Caco-2 (cell line): ENCODE results near the gene ESR2. TPM values are rescaled to one million over a fixed set of nuclear protein-coding genes. Genes with fewer than 3 reads are reported as not detected.

Experiments
- BruUV-seq: library from RNA; stranded (reverse); fragments of 400-500 nt; replicated peaks from 2 replicates; lab custom pipeline; 2021; lab: Mats Ljungman, UMichigan
- CTCF ChIA-PET: fragments of 300-600 bp; sonication (Branson Sonifier 250); formaldehyde crosslinking; loops from one replicate; lab custom pipeline; 2022; ENCODE audit warnings: antibody characterized with exemption; lab: Charles Lee
- POLR2A ChIA-PET: fragments of 300-600 bp; sonication (Branson Sonifier 250); formaldehyde crosslinking; loops from one replicate; lab custom pipeline; 2022; ENCODE audit warnings: antibody characterized with exemption; lab: Charles Lee
- DNase-seq, 2 experiments: peaks; one replicate each; pipeline versions ENCODE4 v3.0.0 to v3.0.0-alpha.2; 2020 to 2022
- H3K27me3 ChIP-seq: replicated peaks from 2 replicates; pipeline ENCODE4 v1.6.0; 2011; ENCODE audit warnings: low read length; ENCODE audit not compliant: control insufficient read depth, insufficient read depth
- H3K36me3 ChIP-seq: 2 replicates; pipeline ENCODE4 v1.5.1; 2011; ENCODE audit warnings: low read length; ENCODE audit not compliant: control insufficient read depth, insufficient read depth
- H3K4me1 ChIP-seq: fragments of 250-450 bp; sonication (Bioruptor Pico); 2 replicates; pipeline ENCODE4 v1.5.1; 2020; ENCODE audit warnings: mild to moderate bottlenecking
- H3K4me3 ChIP-seq: 2 replicates; pipeline ENCODE4 v1.5.1; 2011; ENCODE audit warnings: low read depth, mild to moderate bottlenecking, control low read depth, low read length
- H3K9me3 ChIP-seq: fragments of 250-450 bp; sonication (Bioruptor Pico); 2 replicates; pipeline ENCODE4 v1.5.1; 2020; ENCODE audit warnings: mild to moderate bottlenecking, moderate library complexity
- H3K27ac Mint-ChIP-seq: one replicate; pipeline ENCODE4 v1.8.0; 2022; ENCODE audit warnings: mixed read lengths; ENCODE audit not compliant: unreplicated experiment
- H3K27me3 Mint-ChIP-seq: one replicate; pipeline ENCODE4 v1.8.0; 2022; ENCODE audit warnings: mixed read lengths; ENCODE audit not compliant: insufficient read depth, unreplicated experiment
- H3K36me3 Mint-ChIP-seq: one replicate; pipeline ENCODE4 v1.8.0; 2022; ENCODE audit warnings: mild to moderate bottlenecking, mixed read lengths; ENCODE audit not compliant: insufficient read depth, unreplicated experiment
- H3K4me1 Mint-ChIP-seq: one replicate; pipeline ENCODE4 v1.8.0; 2022; ENCODE audit warnings: low read depth, mixed read lengths; ENCODE audit not compliant: unreplicated experiment
- H3K4me3 Mint-ChIP-seq: one replicate; pipeline ENCODE4 v1.8.0; 2022; ENCODE audit warnings: mild to moderate bottlenecking, moderate library complexity, mixed read lengths; ENCODE audit not compliant: unreplicated experiment
- H3K9me3 Mint-ChIP-seq: one replicate; pipeline ENCODE4 v1.8.0; 2022; ENCODE audit warnings: mixed read lengths; ENCODE audit not compliant: unreplicated experiment
- intact Hi-C: fragments of 100-400 bp; cut with micrococcal nuclease; formaldehyde crosslinking; loops from one replicate; pipeline ENCODE4 v1.10.0; 2022; ENCODE audit not compliant: unreplicated experiment
- total RNA-seq: library from RNA; stranded (reverse); gene quantifications from 2 replicates; pipeline ENCODE4 v1.2.3, GENCODE V29; 2022
- TF ChIP-seq, protein P1 (sequence below), 2 experiments: fragments of 200-600 bp in 1 of 2; IDR thresholded peaks; 1 replicate in 1 of 2; 2 replicates in 1 of 2; pipeline versions ENCODE4 v1.5.1 to v1.8.0; 2011 to 2022; ENCODE audit warnings: antibody characterized with exemption in 1 of 2, control low read depth in 1 of 2, inconsistent platforms in 1 of 2, low read depth in 1 of 2, low read length in 1 of 2, mild to moderate bottlenecking in 1 of 2, moderate library complexity in 1 of 2; ENCODE audit not compliant: insufficient read depth in 1 of 2, severe bottlenecking in 1 of 2, unreplicated experiment in 1 of 2

The ESR2 gene
- total RNA-seq, 1 experiment from 2014 or later: 0.23 TPM

DNA sequence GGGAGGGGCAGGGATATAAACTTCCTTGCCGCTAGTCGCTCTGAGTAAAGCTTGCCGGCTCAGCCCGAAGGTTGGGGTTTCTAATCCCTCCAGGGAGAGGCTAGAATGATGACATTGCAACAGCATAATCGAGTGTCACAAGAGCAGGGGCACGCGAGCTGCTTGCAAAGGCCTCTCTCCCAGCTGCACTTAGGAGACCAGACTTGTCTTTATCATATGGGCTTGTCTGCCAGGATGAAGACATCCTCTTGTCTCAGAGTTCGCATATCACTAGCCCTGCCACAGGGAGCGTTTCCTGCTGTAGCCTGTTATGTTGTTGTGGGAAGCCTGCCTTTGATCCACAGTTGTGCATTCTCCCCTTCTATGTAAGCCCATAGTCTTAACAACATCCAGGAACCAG is 180.0 kb downstream of the ESR2 start:
- no peak overlapping the region for H3K27ac Mint-ChIP-seq
- H3K4me3 ChIP-seq: no peak overlapping the region
- no peaks in the 10 kb centered on the region for H3K27me3 Mint-ChIP-seq
- peaks cover 5% of the 10 kb centered on the region for H3K36me3 Mint-ChIP-seq
- no peaks in the 10 kb centered on the region for H3K9me3 ChIP-seq
- no peak for DNase-seq
- H3K4me1 ChIP-seq: peaks cover 3% of the 10 kb centered on the region; the same call in 1 of the 2 replicates
- H3K4me1 Mint-ChIP-seq: no peaks in the 10 kb centered on the region
- H3K9me3 Mint-ChIP-seq: no peaks in the 10 kb centered on the region
- no peak overlapping the region for H3K4me3 Mint-ChIP-seq
- H3K27me3 ChIP-seq: no peaks in the 10 kb centered on the region
- TF ChIP-seq, protein P1, sequence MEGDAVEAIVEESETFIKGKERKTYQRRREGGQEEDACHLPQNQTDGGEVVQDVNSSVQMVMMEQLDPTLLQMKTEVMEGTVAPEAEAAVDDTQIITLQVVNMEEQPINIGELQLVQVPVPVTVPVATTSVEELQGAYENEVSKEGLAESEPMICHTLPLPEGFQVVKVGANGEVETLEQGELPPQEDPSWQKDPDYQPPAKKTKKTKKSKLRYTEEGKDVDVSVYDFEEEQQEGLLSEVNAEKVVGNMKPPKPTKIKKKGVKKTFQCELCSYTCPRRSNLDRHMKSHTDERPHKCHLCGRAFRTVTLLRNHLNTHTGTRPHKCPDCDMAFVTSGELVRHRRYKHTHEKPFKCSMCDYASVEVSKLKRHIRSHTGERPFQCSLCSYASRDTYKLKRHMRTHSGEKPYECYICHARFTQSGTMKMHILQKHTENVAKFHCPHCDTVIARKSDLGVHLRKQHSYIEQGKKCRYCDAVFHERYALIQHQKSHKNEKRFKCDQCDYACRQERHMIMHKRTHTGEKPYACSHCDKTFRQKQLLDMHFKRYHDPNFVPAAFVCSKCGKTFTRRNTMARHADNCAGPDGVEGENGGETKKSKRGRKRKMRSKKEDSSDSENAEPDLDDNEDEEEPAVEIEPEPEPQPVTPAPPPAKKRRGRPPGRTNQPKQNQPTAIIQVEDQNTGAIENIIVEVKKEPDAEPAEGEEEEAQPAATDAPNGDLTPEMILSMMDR (IDR thresholded peaks at IDR 0.05; ENCODE audit: insufficient read depth in 1 of 2, low read depth in 1 of 2, low read length in 1 of 2, severe bottlenecking in 1 of 2, unreplicated experiment in 1 of 2): no peak
- CTCF ChIA-PET: interaction anchor here (1.0 kb wide), 1 partner anchor 189 kb away, joined by 3 read pairs; no protein-coding TSS in a partner anchor
- POLR2A ChIA-PET: no interaction called here
- H3K36me3 ChIP-seq: peaks cover 2% of the 10 kb centered on the region; the same call in 1 of the 2 replicates
- no TSS peak for BruUV-seq
- intact Hi-C loops: no loop called here

DNA sequence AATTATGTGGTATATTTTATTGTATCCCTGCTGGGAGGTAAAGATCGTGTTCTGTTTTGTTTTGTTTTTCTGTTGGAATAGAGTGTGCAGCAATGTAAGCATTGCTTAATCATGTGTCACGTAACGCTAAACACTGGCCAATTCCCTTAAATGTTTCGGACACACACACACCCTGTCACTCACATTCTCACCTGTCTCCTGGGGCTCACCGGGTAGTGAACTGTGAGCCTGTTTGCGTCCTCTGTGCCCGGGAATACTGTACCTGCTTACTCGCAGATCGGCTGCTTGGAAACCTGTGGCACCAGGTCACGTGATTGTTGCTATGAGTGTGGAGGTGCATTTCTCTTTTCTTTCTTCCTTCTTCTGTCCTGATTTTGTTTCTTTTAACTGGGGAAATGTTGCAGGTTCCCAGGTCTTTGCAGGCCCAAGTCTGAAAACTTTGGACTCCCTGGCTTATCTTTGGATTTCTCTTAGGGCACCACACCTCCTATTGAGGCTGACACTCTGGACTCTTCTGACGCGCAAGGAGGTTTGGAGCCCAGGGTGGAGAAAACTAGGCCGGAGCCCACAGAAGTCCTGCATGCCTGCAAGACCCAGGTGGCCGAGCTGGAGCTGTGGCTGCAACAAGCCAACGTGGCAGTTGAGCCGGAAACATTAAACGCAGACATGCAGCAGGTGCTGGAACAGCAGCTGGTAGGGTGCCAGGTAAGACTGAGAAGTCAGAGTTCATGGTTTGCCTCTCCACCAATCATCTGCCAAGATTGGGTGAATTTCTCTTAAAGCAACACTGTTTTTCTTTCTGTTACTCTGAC is 181.1 kb downstream of the ESR2 start:
- Histone ChIP-seq H3K4me1 (no peaks in the 10 kb centered on the region; the same call in 1 of the 2 replicates), H3K4me3 (no peak overlapping the region), H3K27me3 (no peaks in the 10 kb centered on the region), H3K36me3 (peaks cover 2% of the 10 kb centered on the region; the same call in 1 of the 2 replicates), H3K9me3 (no peaks in the 10 kb centered on the region)
- Mint-ChIP-seq H3K9me3 (no peaks in the 10 kb centered on the region), H3K36me3 (peaks cover 5% of the 10 kb centered on the region), H3K27me3 (no peaks in the 10 kb centered on the region), H3K27ac (no peak overlapping the region), H3K4me3 (no peak overlapping the region), H3K4me1 (no peaks in the 10 kb centered on the region)
- BruUV-seq: no TSS peak
- intact Hi-C loops: no loop called here
- no peak for DNase-seq
- TF ChIP-seq, protein P1 (IDR thresholded peaks at IDR 0.05; ENCODE audit: insufficient read depth in 1 of 2, low read depth in 1 of 2, low read length in 1 of 2, severe bottlenecking in 1 of 2, unreplicated experiment in 1 of 2): no peak
- ChIA-PET CTCF (no interaction called here), POLR2A (no interaction called here)

DNA sequence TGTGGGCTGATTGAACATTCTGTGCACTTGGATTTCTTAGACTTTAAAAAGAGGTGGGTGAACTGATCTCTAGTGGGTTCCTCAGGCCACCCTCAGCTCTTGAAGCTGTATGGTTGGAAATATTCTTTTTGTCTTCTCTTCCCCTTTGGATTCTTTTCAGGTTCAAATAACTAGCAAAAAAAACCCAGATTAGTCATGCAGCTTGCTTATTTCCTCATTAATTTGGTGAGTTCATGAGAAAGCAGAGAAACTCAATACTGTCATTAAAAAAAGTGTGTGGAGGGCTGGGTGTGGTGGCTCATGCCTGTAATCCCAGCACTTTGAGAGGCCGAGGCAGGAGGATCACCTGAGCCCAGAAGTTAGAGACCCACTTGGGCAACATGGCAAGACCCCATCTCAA is 183.4 kb downstream of the ESR2 start:
- Histone ChIP-seq H3K27me3 (no peaks in the 10 kb centered on the region), H3K36me3 (peaks cover 2% of the 10 kb centered on the region; the same call in 1 of the 2 replicates), H3K9me3 (no peaks in the 10 kb centered on the region), H3K4me3 (no peak overlapping the region), H3K4me1 (no peaks in the 10 kb centered on the region; the same call in 1 of the 2 replicates)
- intact Hi-C loops: no loop called here
- Mint-ChIP-seq H3K27ac (no peak overlapping the region), H3K4me1 (no peaks in the 10 kb centered on the region), H3K36me3 (peaks cover 5% of the 10 kb centered on the region), H3K9me3 (no peaks in the 10 kb centered on the region), H3K27me3 (no peaks in the 10 kb centered on the region), H3K4me3 (no peak overlapping the region)
- CTCF ChIA-PET: no interaction called here
- no TSS peak for BruUV-seq
- POLR2A ChIA-PET: no interaction called here
- DNase-seq: no peak
- TF ChIP-seq, protein P1 (IDR thresholded peaks at IDR 0.05; ENCODE audit: insufficient read depth in 1 of 2, low read depth in 1 of 2, low read length in 1 of 2, severe bottlenecking in 1 of 2, unreplicated experiment in 1 of 2): no peak
